NCI-H748 treated with DMSO at 0.1 percent for 48 hours (cell line): ENCODE measurements around the gene TRIP4.
"Not testable (repeated sequence)": the region's sequence is repeated elsewhere in the genome, so short reads cannot be mapped to it uniquely, and the experiment has no call there.

ENCODE experiments used
- DNase-seq: peaks from one replicate; lab custom pipeline; 2025; lab: John Stamatoyannopoulos, UW

TRIP4 gene

DNA sequence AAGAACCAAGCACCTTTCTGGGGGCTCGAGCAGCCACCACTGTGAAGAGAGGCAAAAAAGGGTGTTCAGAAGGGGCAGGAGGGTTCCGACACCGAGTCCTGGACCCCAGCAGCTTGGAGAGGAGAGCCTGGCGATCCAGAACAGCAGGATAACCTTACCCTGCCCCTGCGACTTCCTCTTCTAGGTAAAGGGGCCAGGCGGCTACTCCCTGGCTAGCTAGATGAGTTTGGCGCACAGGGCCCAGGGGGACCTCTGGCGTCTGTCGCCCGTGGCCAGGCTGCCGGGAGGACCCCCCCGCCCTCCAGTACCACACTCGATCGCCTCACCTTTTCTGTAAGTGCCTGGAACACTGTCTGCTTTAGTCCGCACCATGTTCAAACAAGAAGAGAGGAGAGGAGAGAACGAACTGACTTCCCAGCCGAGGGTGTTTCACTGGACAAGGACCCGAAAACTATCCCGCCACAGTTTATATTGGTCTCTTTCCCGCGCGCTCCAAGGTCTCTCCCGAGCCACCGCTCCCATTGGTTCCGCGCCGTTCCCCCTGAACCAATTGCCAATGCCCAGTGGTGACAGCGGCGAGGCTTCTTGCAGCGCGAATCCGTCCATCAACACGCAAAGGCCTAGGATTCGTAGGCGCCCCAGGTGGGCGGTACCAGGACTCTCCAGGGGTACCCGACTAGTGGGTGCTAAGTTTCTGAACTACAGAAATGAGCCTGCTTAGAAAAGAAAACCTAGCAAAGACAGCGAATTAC lies 6.5 kb upstream of the TRIP4 start, which contains the start of gene PCLAF:
Gene PCLAF (minus strand): TSS at position 442 of the 752 bp plus-strand sequence. CDS start 70 bp downstream, at position 372.
- peak; percentile 79 for DNase-seq

DNA sequence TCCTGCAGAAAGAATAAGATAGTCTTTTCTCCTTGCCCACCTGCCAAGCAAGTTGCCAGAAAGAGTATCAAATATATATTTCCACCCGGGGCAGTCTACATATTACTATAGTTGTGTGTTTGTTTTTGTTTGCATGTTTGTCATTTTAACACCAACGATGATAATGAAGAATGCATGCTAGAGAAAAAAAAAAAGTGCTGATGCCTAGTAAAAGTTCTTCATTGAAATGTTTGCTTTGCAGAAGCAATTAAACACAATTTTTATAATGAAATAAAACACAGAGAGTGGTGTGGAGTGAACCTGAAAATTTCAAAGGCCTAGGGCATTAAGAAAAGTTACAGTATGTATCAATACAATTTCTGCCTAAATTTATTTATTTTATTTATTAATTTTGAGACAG lies 3.9 kb upstream of the TRIP4 start:
- no peak for DNase-seq

DNA sequence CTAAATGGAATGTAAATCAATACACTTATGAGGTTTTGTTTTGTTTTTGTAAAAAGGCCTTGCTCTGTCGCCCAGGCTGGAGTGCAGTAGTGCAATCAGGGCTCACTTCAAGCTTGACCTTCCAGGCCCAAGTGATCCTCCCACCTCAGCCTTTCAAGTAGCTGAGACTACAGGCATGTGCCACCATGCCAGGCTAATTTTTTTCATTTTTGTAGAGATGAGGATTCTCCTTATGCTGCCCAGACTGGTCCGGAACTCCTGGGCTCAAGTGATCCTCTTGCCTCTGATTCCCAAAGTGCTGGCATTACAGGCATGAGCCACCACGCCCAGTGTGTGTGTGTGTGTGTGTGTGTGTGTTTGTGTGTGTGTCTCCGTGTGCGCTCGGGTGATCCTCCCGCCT lies 1.3 kb upstream of the TRIP4 start:
- DNase-seq: no peak

DNA sequence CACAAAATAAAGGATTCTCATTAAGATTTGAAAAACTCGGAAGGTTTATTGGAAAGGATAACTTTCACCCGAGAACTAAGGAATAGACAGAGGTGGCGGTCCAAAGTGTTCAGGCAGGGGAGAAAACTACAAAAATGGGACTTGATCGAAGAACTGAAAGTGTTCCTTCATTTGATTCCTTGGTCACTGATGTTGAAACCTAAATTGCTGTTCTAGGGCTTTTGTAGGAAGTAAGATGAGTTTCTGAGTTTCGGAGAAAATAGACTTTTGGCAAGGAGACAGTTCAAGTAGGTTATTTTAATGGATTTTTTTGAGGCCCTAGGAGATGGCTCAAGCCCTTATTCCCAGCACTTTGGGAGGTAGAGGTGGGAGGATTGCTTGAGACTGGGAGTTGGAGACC lies 1.4 kb downstream of the TRIP4 start:
- no peak for DNase-seq

DNA sequence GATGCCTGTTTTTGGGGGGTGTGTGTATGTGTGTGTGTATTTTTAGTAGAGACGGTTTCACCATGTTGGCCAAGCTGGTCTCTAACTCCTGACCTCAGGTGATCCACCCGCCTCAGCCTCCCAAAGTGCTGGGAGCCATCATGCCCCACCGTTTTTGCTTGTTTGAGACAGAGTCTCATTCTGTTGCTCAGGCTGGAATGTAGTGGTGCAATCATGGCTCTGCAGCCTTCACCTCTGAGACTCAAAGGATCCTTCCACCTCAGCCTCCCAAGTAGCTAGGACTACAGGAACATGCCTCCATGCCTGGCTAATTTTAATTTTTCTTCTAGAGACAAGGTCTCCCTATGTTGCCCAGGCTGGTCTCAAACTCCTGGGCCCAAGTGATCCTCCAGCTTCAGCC lies 4.8 kb downstream of the TRIP4 start:
- DNase-seq: not testable (repeated sequence)

DNA sequence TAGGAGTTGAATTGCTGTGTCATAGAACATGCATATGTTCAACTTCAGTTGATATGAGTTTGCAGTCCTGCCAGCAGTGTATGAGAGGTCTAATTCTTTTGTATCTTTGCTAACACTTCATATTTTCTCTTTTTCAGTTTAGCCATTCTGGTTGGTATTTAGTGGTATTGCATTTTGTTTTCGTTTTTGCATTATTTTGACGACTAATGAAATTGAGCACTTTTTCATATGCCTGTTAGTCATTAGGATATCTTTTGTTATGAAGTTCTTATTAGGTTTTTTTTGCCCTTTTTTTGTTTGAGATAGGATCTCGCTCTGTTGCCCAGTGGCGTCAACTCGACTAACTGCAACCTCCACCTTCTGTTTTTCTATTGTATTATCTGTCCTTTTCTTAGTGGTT lies 9.2 kb downstream of the TRIP4 start:
- no peak for DNase-seq

DNA sequence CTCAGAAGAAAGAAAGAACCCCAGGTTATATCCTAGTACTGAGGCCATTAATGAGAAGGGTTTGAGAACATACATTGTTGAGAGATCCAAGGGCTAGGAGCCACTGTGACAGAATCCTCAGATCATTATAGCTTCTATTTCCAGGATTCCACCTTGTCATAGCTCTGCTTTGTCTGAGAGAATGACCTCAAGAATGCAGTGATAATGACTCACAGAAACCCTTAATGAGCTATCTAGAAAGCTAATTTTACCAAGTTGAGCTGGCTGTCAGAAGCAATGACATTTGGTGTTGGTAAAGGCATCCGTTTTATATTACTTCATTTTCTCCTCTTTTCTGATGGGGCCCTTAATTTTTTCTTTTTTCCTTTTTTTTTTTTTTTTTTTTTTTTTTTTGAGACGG lies 10.9 kb downstream of the TRIP4 start:
- DNase-seq: no peak

DNA sequence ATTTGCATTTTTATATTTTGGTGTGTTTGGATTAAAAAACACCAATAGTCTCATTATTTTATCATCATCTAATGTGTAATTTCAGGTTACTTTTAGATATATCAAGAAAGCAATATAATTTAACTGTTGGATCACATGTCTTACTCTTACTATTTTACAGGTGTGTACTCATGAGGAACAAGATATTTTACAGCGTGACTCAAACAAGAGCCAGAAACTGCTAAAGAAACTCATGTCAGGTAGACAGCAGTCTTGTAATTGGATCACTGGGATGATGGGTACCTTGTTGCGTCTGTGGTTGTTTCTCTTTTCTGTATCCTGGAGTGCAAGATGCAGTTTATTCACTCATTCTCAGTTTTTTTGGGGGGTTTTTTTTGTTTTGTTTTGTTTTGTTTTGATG lies 12.9 kb downstream of the TRIP4 start:
- no peak for DNase-seq

DNA sequence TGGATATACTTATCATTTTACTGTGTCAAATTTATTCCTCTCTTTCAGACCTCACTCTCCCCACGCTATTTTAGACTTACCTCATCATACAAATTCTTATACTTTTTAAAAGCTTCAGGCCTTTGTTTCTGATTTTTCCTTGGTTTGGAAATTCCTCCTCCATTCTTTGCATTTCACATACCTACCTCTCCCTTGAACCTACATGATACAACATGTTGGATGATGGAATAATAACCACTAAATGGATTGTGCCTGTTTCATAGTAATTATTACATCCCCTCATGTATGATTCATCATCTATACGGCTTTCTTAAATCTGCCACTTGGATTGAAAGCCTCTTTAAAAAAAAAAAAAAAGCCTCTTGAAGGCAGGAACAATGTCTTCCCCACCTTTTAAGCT lies 24.6 kb downstream of the TRIP4 start:
- no peak for DNase-seq

DNA sequence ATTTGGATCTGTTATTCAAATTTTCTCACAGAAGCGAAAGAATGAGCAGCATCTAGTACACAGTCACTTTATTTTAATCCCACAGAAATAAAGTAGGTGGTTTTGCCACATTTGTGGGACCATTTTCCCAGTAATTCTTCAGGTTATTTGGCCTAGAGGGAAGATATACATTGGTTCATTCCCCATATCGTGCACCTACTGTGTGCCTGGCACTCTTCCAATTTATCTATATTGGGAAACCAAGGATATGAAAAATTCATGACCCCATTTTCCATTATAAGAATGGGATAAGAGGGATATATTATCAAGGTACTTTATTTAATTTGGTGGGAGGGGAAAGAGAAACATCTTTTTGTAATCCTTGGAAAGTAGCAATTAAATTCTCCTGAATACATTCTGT lies 35.1 kb downstream of the TRIP4 start:
- DNase-seq: no peak

DNA sequence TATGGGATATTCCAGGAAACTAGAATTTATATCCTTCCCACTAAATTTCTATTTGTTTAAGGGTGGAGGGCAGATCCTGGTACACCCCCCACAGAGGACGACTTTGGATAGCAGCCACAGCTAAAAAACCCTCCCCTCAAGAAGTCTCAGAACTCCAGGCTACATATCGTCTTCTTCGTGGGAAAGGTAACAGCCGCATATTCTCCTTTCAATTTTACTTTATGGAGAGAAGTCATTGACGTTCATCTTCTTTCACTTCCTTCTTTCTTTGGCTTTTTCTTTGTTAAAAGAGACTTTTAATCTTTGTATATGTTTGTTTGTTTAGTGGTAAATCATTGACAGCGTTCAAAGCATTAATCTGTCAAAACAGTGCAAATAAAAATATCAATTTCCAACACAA lies 36.3 kb downstream of the TRIP4 start:
- DNase-seq: no peak

DNA sequence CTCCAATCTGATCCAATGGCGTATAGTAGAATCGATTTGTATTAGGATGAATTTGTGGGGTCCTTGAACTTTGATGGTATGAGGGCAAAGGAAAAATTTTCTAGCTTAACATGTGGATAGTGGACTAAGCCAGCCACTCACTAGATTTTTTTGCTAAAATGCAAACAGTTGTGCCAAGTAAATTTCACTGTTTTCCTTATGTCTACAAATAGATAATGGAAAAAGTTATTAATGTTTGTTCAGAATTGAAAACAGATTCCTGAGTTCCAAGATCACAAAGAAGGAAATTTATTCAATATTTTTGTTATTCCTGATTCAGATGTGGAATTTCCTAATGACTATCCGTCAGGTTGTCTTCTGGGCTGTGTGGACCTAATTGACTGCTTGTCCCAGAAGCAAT lies 37.6 kb downstream of the TRIP4 start:
- DNase-seq: no peak

DNA sequence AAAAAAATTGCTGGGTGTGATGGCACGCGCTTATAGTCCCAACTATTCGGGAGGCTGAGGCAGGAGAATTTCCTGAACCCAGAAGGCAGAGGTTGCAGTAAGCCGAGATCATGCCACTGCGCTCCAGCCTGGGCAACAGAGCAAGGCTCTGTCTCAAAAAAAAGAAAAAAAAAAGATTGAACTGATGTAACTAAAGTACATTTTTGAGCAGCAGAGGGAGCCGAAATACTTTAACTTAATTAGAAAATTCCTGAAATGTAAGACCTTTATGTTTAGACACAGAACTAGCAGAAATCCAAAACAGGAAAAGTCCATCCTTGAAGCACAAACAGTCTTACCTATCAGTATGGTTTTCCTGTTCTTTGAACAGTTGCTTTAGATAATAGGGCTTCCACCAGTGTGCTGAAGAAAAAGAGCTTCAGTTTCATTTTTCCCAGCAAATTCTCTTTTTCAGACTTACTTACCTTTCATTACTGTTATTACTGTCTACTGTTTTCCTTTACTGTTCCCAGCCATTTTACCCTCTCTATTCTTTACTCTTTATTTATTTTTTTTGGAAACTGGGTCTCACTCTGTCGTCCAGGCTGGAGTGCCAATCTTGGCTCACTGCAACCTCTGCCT lies 39.3 kb downstream of the TRIP4 start:
- no peak for DNase-seq

DNA sequence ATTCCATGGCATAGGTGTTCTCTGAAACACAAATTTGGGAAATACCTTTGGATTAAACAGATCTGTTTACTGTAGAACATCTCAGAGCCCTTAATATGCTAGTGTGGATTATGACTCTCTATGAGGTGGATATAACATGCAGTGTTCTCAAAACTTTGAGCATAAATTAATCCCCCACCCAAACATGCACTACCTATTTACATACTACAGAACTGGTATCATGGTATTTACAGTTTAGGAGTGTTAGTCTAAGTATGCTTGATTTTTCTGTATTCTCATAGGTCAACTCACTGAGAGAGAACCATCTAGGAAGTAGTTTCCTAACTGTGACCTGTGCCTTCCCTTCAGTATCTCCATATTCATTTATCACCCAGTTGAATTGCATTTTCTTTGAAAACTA lies 41.8 kb downstream of the TRIP4 start:
- DNase-seq: no peak

DNA sequence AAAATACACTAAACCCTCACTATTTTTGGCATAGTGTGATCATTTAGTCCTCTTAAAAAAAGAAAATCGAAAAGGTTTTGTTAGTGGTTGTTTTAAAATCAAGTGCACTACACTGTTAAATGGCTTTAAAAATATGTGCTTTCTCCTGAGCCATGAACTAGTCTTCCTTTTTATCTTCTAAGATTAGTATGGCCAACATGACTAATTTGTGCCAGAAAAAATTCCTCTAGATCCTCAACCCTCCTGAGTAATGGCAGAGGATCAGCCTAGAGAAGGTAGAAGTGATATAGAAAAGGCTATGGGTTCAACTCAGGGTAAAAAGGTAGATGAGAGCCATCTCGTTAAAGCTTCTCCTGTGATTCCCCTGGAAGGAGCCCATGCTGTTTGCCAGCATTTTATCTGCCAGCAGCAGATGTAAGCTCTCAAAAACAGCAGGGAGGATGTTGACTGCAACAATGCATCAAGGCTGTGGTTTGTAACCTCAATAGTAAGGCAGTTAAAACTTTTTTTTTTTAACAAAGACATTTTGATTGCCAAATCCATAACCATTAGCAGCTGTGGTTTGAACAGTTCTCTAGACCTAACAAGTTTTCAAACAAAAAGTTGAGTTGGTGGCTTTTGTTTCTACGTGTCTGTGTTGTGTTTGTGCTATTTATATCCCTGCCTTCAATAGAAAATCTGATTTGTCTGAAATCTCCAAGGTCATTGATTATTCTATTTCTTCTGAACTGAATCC lies 42.5 kb downstream of the TRIP4 start:
- DNase-seq: no peak

DNA sequence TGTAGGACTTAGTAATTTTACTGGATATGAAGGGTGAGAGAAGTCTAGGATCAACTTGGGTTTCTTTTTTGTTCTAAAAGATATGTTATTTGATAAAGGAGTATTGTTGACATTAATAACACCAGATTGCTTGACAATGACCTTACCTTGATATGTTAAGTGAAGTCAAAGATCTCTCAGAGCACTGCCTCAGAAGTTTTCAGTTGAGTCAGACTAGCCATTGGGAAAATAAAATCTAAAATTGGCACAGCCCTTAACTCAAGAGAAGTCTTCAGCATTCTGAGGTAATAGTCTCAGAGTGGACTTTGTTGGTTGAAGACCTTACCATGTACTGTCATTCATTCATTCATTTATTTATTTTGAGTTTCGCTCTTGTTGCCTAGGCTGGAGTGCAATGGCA lies 50.3 kb downstream of the TRIP4 start:
- no peak for DNase-seq

DNA sequence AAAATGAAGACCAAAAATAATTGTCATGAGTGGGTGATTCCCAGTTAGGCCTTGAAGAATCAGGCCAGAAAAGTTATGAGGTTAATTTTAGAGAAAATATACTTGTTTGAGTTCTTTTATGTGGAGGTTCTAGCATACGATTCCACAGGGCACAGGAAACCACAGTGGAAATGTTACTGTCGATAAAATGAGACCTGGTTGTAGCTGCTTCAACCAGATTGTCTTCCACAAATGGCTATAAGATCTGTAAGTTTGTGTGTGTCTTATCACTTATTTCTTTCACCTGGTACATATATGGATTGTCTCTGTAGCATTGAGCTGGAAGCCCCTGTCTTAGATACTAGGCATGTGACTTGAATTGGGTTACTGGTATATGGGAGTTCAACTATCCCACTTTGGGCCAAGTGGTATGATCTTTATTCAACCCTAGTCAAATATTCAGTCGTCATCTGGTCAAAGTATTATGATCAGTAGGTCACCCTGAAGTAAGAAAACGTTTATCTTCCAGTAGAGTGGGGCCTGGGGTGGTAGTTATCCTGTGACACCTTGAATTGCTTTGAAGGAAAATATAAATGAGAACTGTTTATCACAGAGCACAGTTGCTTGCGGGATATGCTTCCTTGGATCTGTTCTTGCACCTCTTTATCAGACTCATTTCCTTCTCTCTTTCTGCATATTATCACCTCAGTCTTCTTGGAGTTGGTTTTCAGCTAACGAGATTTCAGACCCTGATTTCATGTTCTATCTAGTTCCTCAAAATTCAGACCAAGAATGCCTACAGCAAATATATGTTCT lies 51.2 kb downstream of the TRIP4 start:
- DNase-seq: no peak

DNA sequence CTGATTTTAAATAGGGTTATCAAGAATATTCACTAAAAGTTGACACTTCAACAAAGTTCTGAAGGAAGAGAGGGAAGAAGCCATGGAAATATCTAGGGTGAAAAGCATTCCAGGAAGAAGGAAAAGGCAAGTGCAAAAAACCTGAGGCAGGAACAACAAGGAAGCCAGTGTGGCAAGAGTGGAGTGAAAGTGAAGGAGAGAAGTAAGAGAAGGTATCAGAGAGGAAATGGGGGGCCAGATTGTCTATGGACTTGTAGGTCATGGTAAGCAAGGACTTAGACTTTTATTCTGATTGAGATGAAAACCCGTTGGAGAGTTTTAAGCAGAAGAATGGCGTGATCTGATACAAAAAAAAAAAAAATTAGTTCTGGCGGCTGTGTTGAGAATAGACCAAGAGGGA lies 54.2 kb downstream of the TRIP4 start:
- DNase-seq: no peak

DNA sequence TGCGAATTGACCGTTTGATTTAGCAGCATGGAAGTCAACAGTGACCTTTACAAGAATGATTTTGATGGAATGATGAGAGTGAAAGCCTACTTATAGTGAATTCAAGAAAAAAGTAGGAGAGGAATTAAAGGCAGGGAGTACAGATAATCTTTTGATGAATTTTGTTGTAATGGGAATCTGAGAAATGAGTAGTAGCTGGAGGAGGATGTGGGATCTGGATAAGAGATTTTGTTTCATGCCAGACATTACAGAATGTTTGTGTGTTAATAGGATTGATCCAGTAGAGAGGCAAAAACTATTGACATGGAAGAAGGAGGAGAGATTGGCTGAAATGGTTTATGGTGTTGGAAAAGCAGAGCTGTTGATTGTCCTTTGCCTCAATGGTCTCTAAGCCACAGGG lies 55.4 kb downstream of the TRIP4 start:
- DNase-seq: no peak

DNA sequence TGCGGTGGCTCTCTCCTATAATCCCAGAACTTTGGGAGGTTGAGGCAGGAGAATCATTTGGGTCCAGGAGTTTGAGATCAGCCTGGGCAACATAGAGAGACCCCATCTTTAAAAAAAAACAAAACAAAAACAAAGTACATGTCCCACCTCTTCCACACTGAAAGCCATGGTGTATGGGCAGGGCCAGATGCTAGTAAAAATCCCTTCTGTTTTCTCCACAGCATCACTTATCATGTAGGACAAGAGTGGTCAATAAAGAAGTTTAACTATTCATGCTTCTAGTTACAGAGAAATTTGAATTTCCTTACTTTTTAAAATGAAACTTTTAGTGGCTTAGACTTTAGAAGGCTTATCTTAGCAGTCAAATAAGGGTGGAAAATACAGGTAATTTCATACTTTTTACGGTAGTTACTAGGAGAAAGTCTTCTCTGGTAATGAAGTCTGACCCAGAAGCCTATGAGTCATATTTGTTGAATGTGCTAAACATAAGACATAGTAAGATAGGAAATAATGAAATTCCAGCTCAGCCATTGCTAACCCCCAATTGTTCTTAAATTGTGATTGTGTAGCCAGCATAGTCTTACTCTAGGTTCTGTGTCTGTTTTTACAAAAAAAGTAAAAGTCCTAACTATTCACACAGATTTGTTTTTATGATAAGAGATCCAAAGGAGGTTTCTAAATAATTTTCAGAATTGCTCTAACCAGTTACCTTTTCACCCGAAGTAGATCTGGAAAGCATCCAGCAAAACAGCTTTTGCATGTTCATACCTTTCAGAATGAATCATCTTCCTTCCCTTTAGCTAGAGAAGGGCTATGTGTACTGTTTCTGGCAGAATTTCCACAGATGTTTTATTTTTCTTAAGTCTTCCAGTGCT lies 56.3 kb downstream of the TRIP4 start:
- DNase-seq: no peak

DNA sequence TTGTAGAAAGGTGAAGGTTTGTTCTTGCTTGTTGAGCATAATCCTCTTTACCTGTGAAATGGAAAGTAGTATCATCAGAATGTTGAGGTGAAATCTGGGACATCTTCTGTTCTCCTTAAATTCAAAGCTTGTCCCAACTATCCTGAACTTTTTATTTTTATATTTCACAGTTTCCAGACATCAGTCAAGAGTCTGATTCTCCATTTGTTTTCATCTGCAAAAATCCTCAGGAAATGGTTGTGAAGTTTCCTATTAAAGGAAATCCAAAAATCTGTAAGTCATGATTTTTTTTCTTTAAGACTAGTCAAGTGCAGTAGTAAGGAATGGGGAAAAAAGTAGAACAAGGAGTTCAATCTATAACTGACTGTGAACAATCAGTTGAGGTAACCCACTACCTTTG lies 57.2 kb downstream of the TRIP4 start:
- no peak for DNase-seq
